Measurements from ENCODE around the gene APOL4. TPM values are rescaled to one million over a fixed set of nuclear protein-coding genes. Genes with fewer than 3 reads are reported as not detected.

The APOL4 gene
- total RNA-seq, 1 experiment from 2014 or later, result not detected

DNA sequence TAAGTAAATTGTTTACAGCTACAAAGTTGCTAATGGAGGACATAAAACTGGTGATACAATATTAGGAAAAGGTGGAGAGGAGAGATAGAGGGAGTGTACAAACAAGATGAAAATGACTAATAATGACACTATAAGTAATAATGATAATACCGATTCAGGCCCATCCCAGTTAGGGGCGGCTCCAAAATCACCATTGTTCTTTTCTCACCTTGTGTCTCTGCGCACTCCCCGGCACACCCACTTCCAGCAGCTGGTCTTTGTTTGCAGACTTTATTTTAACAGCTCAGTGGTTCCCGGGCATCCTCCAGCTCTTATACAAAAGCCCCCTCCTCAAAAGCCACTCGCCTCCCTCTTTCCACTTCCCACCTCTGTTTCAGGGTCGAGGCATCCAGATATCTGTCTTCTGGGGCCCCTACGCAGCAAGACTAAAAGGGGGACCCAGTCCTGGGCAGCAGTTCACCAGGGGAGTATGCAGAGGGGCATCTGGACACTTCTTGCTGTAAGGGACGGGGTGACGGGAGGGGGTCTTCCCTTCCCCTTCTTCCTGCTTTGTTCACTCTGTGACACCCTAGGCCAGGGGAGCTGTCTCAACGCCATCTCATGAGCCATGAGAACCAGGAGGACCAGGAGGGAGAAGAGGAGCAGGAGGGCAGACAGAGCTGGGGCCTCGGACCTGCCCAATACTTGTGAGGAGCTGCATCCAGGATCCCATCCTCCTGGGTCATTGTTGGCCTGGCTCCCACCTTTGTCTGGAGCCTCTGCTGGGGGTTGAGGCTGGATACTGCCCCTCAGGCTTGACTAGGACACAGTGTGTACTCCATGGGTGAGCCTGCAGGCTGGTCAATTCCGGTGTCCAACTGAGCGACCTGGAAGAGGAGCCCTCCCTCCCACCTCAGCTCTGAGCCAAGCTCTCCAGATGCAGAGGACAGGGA lies 35.0 kb upstream of the APOL4 start:
- ChIA-PET POLR2A (ENCODE audit: unreplicated experiment) (no interaction called here), CTCF (no interaction called here)

DNA sequence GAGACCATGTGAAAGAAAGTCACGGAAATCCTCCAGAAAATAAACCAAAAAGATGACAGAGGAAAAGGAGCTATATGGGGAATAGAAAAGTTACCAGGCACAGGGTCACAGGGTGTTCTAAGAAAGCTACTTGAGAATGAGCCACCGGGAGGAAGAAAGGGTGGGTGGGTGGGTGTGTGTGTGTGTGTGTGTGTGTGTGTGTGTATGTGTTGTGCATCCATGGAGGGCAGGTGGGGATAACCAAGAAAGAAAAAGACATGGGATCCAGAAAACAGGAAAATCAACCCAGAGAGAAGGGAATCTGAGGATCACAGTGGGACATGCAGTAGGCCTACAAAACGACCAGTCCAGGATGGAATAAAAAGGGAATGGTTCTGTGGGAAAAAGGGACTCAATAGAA lies 34.0 kb upstream of the APOL4 start:
- no peaks in the 10 kb centered on the region for H3K27me3 ChIP-seq (ENCODE audit: insufficient read depth, low read depth)
- no peak for DNase-seq
- no peaks in the 10 kb centered on the region for H3K9me2 ChIP-seq (ENCODE audit: insufficient read depth)
- peaks cover 6% of the 10 kb centered on the region; the same call in 1 of the 2 replicates for H3F3A ChIP-seq (ENCODE audit: insufficient read depth, low read depth)
- no peaks in the 10 kb centered on the region for H4K20me1 ChIP-seq (ENCODE audit: insufficient read depth)
- no peak overlapping the region for H3K4me2 ChIP-seq
- no peak overlapping the region for H3K27ac ChIP-seq
- TF ChIP-seq, protein P1, sequence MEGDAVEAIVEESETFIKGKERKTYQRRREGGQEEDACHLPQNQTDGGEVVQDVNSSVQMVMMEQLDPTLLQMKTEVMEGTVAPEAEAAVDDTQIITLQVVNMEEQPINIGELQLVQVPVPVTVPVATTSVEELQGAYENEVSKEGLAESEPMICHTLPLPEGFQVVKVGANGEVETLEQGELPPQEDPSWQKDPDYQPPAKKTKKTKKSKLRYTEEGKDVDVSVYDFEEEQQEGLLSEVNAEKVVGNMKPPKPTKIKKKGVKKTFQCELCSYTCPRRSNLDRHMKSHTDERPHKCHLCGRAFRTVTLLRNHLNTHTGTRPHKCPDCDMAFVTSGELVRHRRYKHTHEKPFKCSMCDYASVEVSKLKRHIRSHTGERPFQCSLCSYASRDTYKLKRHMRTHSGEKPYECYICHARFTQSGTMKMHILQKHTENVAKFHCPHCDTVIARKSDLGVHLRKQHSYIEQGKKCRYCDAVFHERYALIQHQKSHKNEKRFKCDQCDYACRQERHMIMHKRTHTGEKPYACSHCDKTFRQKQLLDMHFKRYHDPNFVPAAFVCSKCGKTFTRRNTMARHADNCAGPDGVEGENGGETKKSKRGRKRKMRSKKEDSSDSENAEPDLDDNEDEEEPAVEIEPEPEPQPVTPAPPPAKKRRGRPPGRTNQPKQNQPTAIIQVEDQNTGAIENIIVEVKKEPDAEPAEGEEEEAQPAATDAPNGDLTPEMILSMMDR (conservative IDR thresholded peaks at IDR 0.05), result no peak
- no peak for TF ChIP-seq EZH2 (IDR thresholded peaks at IDR 0.05; ENCODE audit: low read depth)
- peaks cover 24% of the 10 kb centered on the region for H3K79me2 ChIP-seq (ENCODE audit: low read depth)
- no peak overlapping the region for H2AFZ ChIP-seq
- peaks cover 21% of the 10 kb centered on the region for H3K4me1 ChIP-seq (replicated peaks; ENCODE audit: insufficient read depth)
- CTCF ChIA-PET, result no interaction called here
- BruUV-seq (replicated peaks), result no TSS peak
- H3K4me3 ChIP-seq, result no peak overlapping the region
- intact Hi-C loops (cut with micrococcal nuclease; ENCODE audit: unreplicated experiment), result loop anchor here (5.0 kb wide), 1 partner anchor 33 kb away; the partner anchor contains the start of gene APOL4
- H3K9me3 ChIP-seq (ENCODE audit: insufficient read depth, low read depth), result no peaks in the 10 kb centered on the region
- POLR2A ChIA-PET (ENCODE audit: unreplicated experiment), result no interaction called here
- H3K36me3 ChIP-seq (ENCODE audit: low read depth), result no peaks in the 10 kb centered on the region

More for the DNA sequence above, 35.0 kb upstream of the APOL4 start:
- intact Hi-C loops (cut with micrococcal nuclease; ENCODE audit: unreplicated experiment), result loop anchor here (5.0 kb wide), 1 partner anchor 34 kb away; the partner anchor contains the start of gene APOL4
- no peak overlapping the region for H3K27ac ChIP-seq
- DNase-seq, result no peak
- peaks cover 6% of the 10 kb centered on the region; the same call in 1 of the 2 replicates for H3F3A ChIP-seq (ENCODE audit: insufficient read depth, low read depth)
- BruUV-seq (replicated peaks), result no TSS peak
- peaks cover 21% of the 10 kb centered on the region for H3K4me1 ChIP-seq (replicated peaks; ENCODE audit: insufficient read depth)
- no peaks in the 10 kb centered on the region for H3K9me3 ChIP-seq (ENCODE audit: insufficient read depth, low read depth)
- H4K20me1 ChIP-seq (ENCODE audit: insufficient read depth), result no peaks in the 10 kb centered on the region
- H3K27me3 ChIP-seq (ENCODE audit: insufficient read depth, low read depth), result no peaks in the 10 kb centered on the region
- no peak for TF ChIP-seq EZH2 (IDR thresholded peaks at IDR 0.05; ENCODE audit: low read depth)
- TF ChIP-seq, protein P1 (conservative IDR thresholded peaks at IDR 0.05), result no peak
- H3K4me3 ChIP-seq, result no peak overlapping the region
- H3K4me2 ChIP-seq, result no peak overlapping the region
- H2AFZ ChIP-seq, result no peak overlapping the region
- peaks cover 24% of the 10 kb centered on the region for H3K79me2 ChIP-seq (ENCODE audit: low read depth)
- no peaks in the 10 kb centered on the region for H3K9me2 ChIP-seq (ENCODE audit: insufficient read depth)
- H3K36me3 ChIP-seq (ENCODE audit: low read depth), result no peaks in the 10 kb centered on the region

DNA sequence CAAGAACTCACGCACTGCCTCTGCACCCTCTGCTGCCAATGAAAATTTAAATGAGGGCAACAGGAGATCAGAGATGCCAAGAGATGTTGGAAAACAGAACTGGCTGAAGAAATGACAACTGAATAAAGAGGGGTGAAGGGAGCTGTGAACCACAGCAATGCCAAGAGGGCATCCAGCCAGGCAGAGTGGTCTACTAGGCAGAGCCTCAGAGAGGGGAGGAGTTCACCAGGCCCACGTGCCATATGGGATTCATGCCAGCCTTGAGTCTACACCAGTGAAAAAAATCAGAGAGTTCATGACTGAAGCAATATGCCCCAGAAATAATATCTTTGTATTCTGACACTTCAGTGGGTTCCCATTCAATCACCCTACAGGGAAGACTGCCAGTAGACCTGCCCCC lies 33.3 kb upstream of the APOL4 start:
- Histone ChIP-seq H3K36me3 (ENCODE audit: low read depth) (no peaks in the 10 kb centered on the region), H4K20me1 (ENCODE audit: insufficient read depth) (no peaks in the 10 kb centered on the region), H3K4me3 (no peak overlapping the region), H3F3A (ENCODE audit: insufficient read depth, low read depth) (peaks cover 6% of the 10 kb centered on the region; the same call in 1 of the 2 replicates), H3K9me3 (ENCODE audit: insufficient read depth, low read depth) (no peaks in the 10 kb centered on the region), H3K27ac (no peak overlapping the region), H3K4me1 (replicated peaks; ENCODE audit: insufficient read depth) (peaks cover 20% of the 10 kb centered on the region), H3K4me2 (no peak overlapping the region), H3K27me3 (ENCODE audit: insufficient read depth, low read depth) (no peaks in the 10 kb centered on the region), H2AFZ (no peak overlapping the region), H3K9me2 (ENCODE audit: insufficient read depth) (no peaks in the 10 kb centered on the region), H3K79me2 (ENCODE audit: low read depth) (peaks cover 24% of the 10 kb centered on the region)
- no peak for TF ChIP-seq EZH2 (IDR thresholded peaks at IDR 0.05; ENCODE audit: low read depth)
- TF ChIP-seq, protein P1 (conservative IDR thresholded peaks at IDR 0.05), result no peak
- DNase-seq, result no peak
- intact Hi-C loops (cut with micrococcal nuclease; ENCODE audit: unreplicated experiment), result loop anchor here (5.0 kb wide), 1 partner anchor 33 kb away; the partner anchor contains the start of gene APOL4
- no TSS peak for BruUV-seq (replicated peaks)
- ChIA-PET POLR2A (ENCODE audit: unreplicated experiment) (no interaction called here), CTCF (no interaction called here)

Measured in PC-9 (cell line).